ENCODE results near the gene MFN2.

MFN2 gene

GRCh38 chr1:11967028-11967547 lies 13.2 kb upstream of the MFN2 start:
- Histone ChIP-seq H3K9me3 (ENCODE audit: low read length) (no peaks in the 10 kb centered on the region), H3K36me3 (ENCODE audit: insufficient read depth, low read length) (peaks cover 9% of the 10 kb centered on the region), H3K4me1 (ENCODE audit: insufficient read depth, low read length) (no peaks in the 10 kb centered on the region), H2AFZ (ENCODE audit: low read depth, low read length) (no peak overlapping the region), H3K4me3 (ENCODE audit: low read length) (no peak overlapping the region), H3K27me3 (ENCODE audit: insufficient read depth, low read length) (no peaks in the 10 kb centered on the region)

DNA sequence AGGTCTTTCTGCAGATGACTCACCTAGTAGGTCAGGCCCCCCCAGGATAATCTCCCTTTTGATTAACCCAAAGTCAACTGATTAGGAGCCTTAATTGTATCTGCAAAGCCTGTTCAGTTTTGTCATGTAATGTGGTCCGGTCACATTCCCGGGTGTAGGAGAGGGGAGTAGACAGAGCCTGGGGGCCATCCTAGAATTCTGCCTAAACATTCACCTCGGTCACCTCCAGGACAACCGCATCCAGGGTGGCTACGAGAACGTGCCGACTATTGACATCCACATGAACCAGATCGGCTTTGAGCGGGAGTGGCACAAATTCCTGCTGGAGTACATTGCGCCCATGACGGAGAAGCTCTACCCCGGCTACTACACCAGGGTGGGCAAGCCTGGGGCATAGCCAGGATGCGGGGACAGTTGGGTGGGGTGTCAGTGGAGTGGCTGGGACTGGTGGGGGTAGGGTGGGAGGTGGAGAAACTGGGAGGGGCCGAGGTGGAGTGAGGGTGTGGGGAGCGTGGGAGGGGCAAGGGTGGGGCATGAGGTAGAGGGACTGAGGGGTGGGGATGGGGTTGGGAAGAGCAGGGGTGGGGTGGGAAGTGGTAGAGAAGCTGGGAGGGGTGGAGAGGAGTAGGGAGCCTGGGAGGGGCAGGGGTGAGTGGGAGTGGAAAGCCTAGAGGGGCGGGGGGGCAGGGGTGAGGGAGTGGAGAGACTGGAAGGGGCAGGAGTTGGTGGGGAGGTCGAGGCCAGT lies 9.6 kb upstream of the MFN2 start:
- Histone ChIP-seq H2AFZ (ENCODE audit: low read depth, low read length) (no peak overlapping the region), H3K36me3 (ENCODE audit: insufficient read depth, low read length) (peaks cover 4% of the 10 kb centered on the region), H3K27me3 (ENCODE audit: insufficient read depth, low read length) (no peaks in the 10 kb centered on the region), H3K4me3 (ENCODE audit: low read length) (no peak overlapping the region), H3K9me3 (ENCODE audit: low read length) (no peaks in the 10 kb centered on the region), H3K4me1 (ENCODE audit: insufficient read depth, low read length) (no peaks in the 10 kb centered on the region)

GRCh38 chr1:11977625-11978024 lies 2.6 kb upstream of the MFN2 start:
- Histone ChIP-seq H2AFZ (ENCODE audit: low read depth, low read length) (no peak overlapping the region), H3K36me3 (ENCODE audit: insufficient read depth, low read length) (peaks cover 12% of the 10 kb centered on the region), H3K9me3 (ENCODE audit: low read length) (no peaks in the 10 kb centered on the region)

DNA sequence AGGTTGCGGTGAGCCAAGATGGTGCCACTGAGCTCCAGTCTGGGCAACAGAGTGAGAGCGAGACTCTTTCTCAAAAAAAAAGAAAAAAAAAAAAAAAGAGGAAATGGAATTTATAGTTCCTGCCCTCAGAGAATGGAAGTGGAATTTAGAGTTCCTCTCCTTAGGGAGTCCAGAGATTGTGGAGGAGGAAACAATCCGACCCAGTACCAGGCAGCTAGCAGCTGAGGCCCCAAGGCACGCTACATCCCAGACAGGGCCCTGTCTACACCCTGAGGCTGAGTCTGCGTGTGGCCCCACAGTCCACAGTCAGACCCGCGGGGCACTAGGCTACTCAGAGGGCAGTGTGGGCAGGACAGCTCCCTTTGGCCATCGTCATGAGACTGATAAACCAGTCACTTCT lies 1.9 kb upstream of the MFN2 start:
- Histone ChIP-seq H3K27me3 (ENCODE audit: insufficient read depth, low read length) (no peaks in the 10 kb centered on the region), H3K4me3 (ENCODE audit: low read length) (no peak overlapping the region), H2AFZ (ENCODE audit: low read depth, low read length) (no peak overlapping the region), H3K36me3 (ENCODE audit: insufficient read depth, low read length) (peaks cover 18% of the 10 kb centered on the region), H3K9me3 (ENCODE audit: low read length) (no peaks in the 10 kb centered on the region), H3K4me1 (ENCODE audit: insufficient read depth, low read length) (peaks cover 22% of the 10 kb centered on the region)

More at GRCh38 chr1:11977625-11978024, 2.6 kb upstream of the MFN2 start:
- Histone ChIP-seq H3K4me3 (ENCODE audit: low read length) (no peak overlapping the region), H3K4me1 (ENCODE audit: insufficient read depth, low read length) (peaks cover 22% of the 10 kb centered on the region), H3K27me3 (ENCODE audit: insufficient read depth, low read length) (no peaks in the 10 kb centered on the region)

DNA sequence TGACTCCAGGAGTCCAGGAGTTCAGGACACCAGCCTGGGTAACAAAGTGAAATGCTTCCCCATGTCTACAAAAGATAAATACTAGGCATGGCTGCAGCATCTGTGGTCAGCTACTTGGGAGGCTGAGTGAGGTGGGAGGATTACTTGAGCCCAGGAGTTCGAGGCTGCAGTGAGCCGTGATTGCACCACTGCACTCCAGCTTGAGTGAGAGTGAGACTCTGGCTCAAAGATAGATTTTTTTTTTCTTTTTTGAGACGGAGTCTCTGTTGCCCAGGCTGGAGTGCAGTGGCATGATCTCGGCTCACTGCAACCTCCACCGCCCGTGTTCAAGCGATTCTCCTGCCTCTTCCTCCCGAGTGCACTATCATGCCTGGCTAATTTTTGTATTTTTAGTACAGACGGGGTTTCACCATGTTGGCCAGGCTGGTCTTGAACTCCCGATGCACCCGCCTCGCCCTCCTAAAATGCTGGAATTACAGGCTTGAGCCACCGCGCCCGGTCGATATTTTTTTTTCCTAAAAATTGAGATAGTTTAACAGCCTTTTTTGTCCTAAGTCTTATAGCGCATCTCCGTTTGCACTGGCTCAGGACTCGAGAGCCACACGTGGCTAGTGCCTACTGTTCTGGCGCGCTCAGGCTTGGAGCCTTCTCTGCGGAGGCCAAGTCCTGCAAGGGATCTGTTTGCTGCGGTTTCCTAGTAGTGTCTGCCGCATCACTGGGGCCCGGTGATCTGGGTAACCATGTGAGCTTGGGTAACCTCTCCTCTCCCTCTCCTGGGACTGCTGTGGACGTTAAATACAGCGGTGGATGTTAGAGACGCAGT lies 1.0 kb upstream of the MFN2 start:
- H3K4me1 ChIP-seq (ENCODE audit: insufficient read depth, low read length) = peaks cover 22% of the 10 kb centered on the region
- H3K36me3 ChIP-seq (ENCODE audit: insufficient read depth, low read length) = peaks cover 26% of the 10 kb centered on the region
- peak overlapping the region; percentile 30 for H2AFZ ChIP-seq (ENCODE audit: low read depth, low read length)
- H3K4me3 ChIP-seq (ENCODE audit: low read length) = peak overlapping the region; percentile 93
- no peaks in the 10 kb centered on the region for H3K27me3 ChIP-seq (ENCODE audit: insufficient read depth, low read length)
- no peaks in the 10 kb centered on the region for H3K9me3 ChIP-seq (ENCODE audit: low read length)

DNA sequence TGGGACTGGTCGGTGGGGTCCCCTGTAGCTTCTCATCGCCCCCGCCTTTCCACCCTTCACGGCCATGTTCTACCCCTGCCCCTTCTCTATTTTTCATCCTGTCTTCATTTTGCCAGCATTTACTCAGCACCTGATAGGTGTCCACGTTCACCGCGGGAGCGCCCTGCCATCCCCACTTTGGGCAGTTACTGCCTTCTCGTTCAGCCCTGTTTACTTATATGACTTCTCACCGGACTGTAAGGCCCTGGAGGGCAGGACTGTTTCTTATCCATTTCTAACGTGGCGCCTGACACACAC lies 380 bp downstream of the MFN2 start:
- Histone ChIP-seq H3K36me3 (ENCODE audit: insufficient read depth, low read length) (peaks cover 36% of the 10 kb centered on the region), H3K4me1 (ENCODE audit: insufficient read depth, low read length) (peaks cover 22% of the 10 kb centered on the region), H2AFZ (ENCODE audit: low read depth, low read length) (peak overlapping the region; percentile 41), H3K4me3 (ENCODE audit: low read length) (peak overlapping the region; percentile 93), H3K9me3 (ENCODE audit: low read length) (no peaks in the 10 kb centered on the region), H3K27me3 (ENCODE audit: insufficient read depth, low read length) (no peaks in the 10 kb centered on the region)

GRCh38 chr1:11981378-11982009 lies 1.2 kb downstream of the MFN2 start:
- Histone ChIP-seq H3K4me3 (ENCODE audit: low read length) (peak overlapping the region; percentile 93), H3K36me3 (ENCODE audit: insufficient read depth, low read length) (peaks cover 39% of the 10 kb centered on the region)

GRCh38 chr1:11982010-11982392 lies 1.8 kb downstream of the MFN2 start:
- Histone ChIP-seq H2AFZ (ENCODE audit: low read depth, low read length) (no peak overlapping the region), H3K4me3 (ENCODE audit: low read length) (no peak overlapping the region), H3K27me3 (ENCODE audit: insufficient read depth, low read length) (no peaks in the 10 kb centered on the region), H3K36me3 (ENCODE audit: insufficient read depth, low read length) (peaks cover 39% of the 10 kb centered on the region), H3K4me1 (ENCODE audit: insufficient read depth, low read length) (peaks cover 22% of the 10 kb centered on the region), H3K9me3 (ENCODE audit: low read length) (no peaks in the 10 kb centered on the region)

More at GRCh38 chr1:11981378-11982009, 1.2 kb downstream of the MFN2 start:
- peaks cover 22% of the 10 kb centered on the region for H3K4me1 ChIP-seq (ENCODE audit: insufficient read depth, low read length)
- no peaks in the 10 kb centered on the region for H3K27me3 ChIP-seq (ENCODE audit: insufficient read depth, low read length)
- no peak overlapping the region for H2AFZ ChIP-seq (ENCODE audit: low read depth, low read length)
- H3K9me3 ChIP-seq (ENCODE audit: low read length) = no peaks in the 10 kb centered on the region

DNA sequence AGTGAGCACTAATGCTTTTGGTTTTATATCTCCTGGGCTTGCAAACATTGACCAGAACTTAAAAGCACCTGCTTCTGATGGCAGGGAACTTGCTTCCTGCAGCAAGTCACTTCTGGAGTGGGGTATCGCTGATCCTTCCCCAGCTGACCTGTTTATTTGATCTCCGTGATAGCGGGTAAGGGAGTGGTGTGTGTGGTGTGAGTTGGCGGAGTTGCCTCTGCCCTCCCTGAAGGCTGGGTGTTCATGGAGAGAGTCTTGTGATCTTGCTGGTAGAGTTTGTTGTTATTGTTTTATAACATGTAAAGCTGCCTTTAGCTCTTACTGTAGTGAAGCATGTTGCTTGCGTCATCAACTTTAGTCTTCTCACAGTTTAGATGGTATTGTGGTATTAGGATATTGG lies 3.9 kb downstream of the MFN2 start:
- peaks cover 46% of the 10 kb centered on the region for H3K36me3 ChIP-seq (ENCODE audit: insufficient read depth, low read length)
- H3K9me3 ChIP-seq (ENCODE audit: low read length) = no peaks in the 10 kb centered on the region
- H2AFZ ChIP-seq (ENCODE audit: low read depth, low read length) = no peak overlapping the region
- H3K4me1 ChIP-seq (ENCODE audit: insufficient read depth, low read length) = peaks cover 19% of the 10 kb centered on the region
- H3K4me3 ChIP-seq (ENCODE audit: low read length) = no peak overlapping the region
- no peaks in the 10 kb centered on the region for H3K27me3 ChIP-seq (ENCODE audit: insufficient read depth, low read length)

- no peaks in the 10 kb centered on the region for H3K9me3 ChIP-seq (ENCODE audit: low read length)
- no peak overlapping the region for H3K4me3 ChIP-seq (ENCODE audit: low read length)
- peaks cover 14% of the 10 kb centered on the region for H3K4me1 ChIP-seq (ENCODE audit: insufficient read depth, low read length)
- H3K27me3 ChIP-seq (ENCODE audit: insufficient read depth, low read length) = no peaks in the 10 kb centered on the region
- peaks cover 51% of the 10 kb centered on the region for H3K36me3 ChIP-seq (ENCODE audit: insufficient read depth, low read length)
- no peak overlapping the region for H2AFZ ChIP-seq (ENCODE audit: low read depth, low read length)
These were observed 4.3 kb downstream of the MFN2 start for GRCh38 chr1:11984576-11984975.

GRCh38 chr1:11985171-11985570 lies 4.9 kb downstream of the MFN2 start:
- peaks cover 12% of the 10 kb centered on the region for H3K4me1 ChIP-seq (ENCODE audit: insufficient read depth, low read length)
- H3K4me3 ChIP-seq (ENCODE audit: low read length) = no peak overlapping the region
- H3K27me3 ChIP-seq (ENCODE audit: insufficient read depth, low read length) = no peaks in the 10 kb centered on the region
- peaks cover 57% of the 10 kb centered on the region for H3K36me3 ChIP-seq (ENCODE audit: insufficient read depth, low read length)
- no peaks in the 10 kb centered on the region for H3K9me3 ChIP-seq (ENCODE audit: low read length)
- H2AFZ ChIP-seq (ENCODE audit: low read depth, low read length) = no peak overlapping the region

DNA sequence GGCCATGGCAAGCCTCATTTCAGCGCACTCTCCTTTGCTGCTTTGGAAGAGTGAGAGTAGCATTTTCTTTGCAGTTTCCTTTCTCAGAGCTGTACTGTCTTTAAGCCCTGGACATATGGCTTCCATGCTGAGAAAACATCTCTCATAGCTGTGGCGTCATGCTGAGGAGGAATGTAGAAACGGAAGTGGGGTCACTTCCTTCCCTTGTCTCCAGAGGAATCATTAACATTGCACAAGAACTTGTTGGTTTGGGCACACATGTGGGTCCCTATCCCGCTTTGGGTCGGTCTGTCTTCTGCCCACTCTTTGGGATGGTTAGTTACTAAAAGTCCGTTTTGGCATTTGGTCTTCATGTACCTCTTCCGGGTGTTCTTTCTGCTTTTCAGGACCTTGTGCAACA lies 5.6 kb downstream of the MFN2 start:
- no peak overlapping the region for H2AFZ ChIP-seq (ENCODE audit: low read depth, low read length)
- H3K27me3 ChIP-seq (ENCODE audit: insufficient read depth, low read length) = no peaks in the 10 kb centered on the region
- peaks cover 63% of the 10 kb centered on the region for H3K36me3 ChIP-seq (ENCODE audit: insufficient read depth, low read length)
- peaks cover 9% of the 10 kb centered on the region for H3K4me1 ChIP-seq (ENCODE audit: insufficient read depth, low read length)
- no peak overlapping the region for H3K4me3 ChIP-seq (ENCODE audit: low read length)
- no peaks in the 10 kb centered on the region for H3K9me3 ChIP-seq (ENCODE audit: low read length)

DNA sequence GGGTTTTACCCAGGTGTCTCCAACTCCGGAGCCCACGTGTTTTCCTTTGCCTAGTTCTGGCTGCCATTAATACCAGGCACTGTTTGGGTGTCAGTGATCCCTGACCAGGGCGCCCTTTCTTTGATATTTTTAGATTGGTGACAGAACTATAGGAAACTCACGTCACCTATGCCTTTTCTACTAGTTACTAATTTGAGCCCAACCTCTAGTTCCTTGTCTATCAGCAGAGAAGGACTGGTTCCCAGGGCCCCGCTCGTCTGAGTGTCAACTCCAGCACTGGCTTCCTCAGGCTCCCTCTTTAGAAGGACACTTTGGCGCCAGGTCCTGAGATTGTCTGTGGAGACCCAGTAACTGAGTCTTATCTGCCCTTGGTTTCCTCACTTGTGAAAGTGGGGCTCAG lies 9.4 kb downstream of the MFN2 start:
- H3K4me1 ChIP-seq (ENCODE audit: insufficient read depth, low read length) = no peaks in the 10 kb centered on the region
- no peak overlapping the region for H2AFZ ChIP-seq (ENCODE audit: low read depth, low read length)
- H3K9me3 ChIP-seq (ENCODE audit: low read length) = no peaks in the 10 kb centered on the region
- H3K4me3 ChIP-seq (ENCODE audit: low read length) = no peak overlapping the region
- peaks cover 58% of the 10 kb centered on the region for H3K36me3 ChIP-seq (ENCODE audit: insufficient read depth, low read length)
- no peaks in the 10 kb centered on the region for H3K27me3 ChIP-seq (ENCODE audit: insufficient read depth, low read length)

Measured in neuron (in vitro differentiated cells).